ENCODE data around the gene IGFBP3. TPM values are rescaled to one million over a fixed set of nuclear protein-coding genes. Genes with fewer than 3 reads are reported as not detected.
A peak's percentile ranks its signal among the peaks of the same experiment; 100 is the strongest.

Gene IGFBP3
- polyA plus RNA-seq, 1 donor from 2014 or later = 1.6 TPM

DNA sequence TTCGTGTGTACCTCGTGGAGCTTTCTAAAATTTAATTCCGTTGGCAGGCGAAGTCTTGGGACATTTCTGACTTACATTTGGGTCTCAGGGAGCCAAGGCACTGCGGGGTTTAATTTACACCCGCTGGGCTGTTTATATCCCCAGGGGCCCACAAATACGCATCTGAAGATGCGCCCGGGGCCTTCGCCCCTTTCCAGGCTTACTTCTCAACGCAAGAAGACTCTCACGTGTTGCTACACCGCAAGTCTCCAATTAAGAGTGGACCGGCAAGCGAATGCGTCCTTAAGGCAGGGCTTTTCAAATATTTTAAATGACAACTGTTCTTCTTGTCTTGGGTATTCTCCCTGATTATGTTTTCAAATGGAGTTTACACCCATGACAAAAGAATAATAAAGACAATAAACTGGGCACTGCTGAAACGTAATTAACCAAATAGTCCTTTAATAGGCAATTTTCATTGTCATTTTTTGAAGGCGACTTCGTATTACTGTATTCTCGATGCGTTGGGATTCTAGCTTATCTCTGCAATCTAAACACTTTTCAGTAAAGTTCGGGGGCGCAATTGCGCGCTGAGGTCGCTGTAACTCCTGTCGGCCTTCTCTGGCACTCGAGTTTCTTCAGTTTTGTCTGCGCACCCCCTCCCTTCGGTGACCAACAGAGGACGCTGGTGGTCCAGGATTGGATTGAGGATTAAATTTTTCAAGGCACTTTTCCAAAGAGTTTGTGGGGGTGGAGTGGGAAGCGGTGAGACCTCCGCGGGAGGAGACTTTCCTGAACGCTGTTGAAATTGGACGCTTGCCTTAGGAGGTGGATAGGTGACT is 837 bp upstream of the IGFBP3 start:
- TF ChIP-seq EP300 (conservative IDR thresholded peaks at IDR 0.05; ENCODE audit: poor library complexity, severe bottlenecking) (no peak), MXI1 (conservative IDR thresholded peaks at IDR 0.05; ENCODE audit: poor library complexity, severe bottlenecking) (no peak), SMC3 (conservative IDR thresholded peaks at IDR 0.05; ENCODE audit: poor library complexity) (peak; percentile 81), EZH2 (IDR thresholded peaks at IDR 0.05; ENCODE audit: borderline replicate concordance, insufficient read depth, low read length, poor library complexity, severe bottlenecking) (no peak), REST (IDR thresholded peaks at IDR 0.05; ENCODE audit: borderline replicate concordance) (no peak), POLR2AphosphoS5 (IDR thresholded peaks at IDR 0.05) (no peak), RAD21 (conservative IDR thresholded peaks at IDR 0.05) (peak; percentile 82), TAF1 (IDR thresholded peaks at IDR 0.05; ENCODE audit: low read depth) (no peak)
- TF ChIP-seq, protein P1, sequence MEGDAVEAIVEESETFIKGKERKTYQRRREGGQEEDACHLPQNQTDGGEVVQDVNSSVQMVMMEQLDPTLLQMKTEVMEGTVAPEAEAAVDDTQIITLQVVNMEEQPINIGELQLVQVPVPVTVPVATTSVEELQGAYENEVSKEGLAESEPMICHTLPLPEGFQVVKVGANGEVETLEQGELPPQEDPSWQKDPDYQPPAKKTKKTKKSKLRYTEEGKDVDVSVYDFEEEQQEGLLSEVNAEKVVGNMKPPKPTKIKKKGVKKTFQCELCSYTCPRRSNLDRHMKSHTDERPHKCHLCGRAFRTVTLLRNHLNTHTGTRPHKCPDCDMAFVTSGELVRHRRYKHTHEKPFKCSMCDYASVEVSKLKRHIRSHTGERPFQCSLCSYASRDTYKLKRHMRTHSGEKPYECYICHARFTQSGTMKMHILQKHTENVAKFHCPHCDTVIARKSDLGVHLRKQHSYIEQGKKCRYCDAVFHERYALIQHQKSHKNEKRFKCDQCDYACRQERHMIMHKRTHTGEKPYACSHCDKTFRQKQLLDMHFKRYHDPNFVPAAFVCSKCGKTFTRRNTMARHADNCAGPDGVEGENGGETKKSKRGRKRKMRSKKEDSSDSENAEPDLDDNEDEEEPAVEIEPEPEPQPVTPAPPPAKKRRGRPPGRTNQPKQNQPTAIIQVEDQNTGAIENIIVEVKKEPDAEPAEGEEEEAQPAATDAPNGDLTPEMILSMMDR (IDR thresholded peaks at IDR 0.05; ENCODE audit: poor library complexity, severe bottlenecking) = peak; percentile 79
- peaks cover 43% of the 10 kb centered on the region for H3K27me3 ChIP-seq (ENCODE audit: insufficient read depth, low read depth, low read length)
- peak overlapping the region; percentile 41 for H2AFZ ChIP-seq (ENCODE audit: low read depth, low read length)
- H4K20me1 ChIP-seq (ENCODE audit: insufficient read depth) = no peaks in the 10 kb centered on the region
- no peak overlapping the region for H3K27ac ChIP-seq (ENCODE audit: low read length)
- no peaks in the 10 kb centered on the region for H3K79me2 ChIP-seq (replicated peaks; ENCODE audit: insufficient read depth, low read length)
- H3K9me3 ChIP-seq (ENCODE audit: low read length) = no peaks in the 10 kb centered on the region
- peak overlapping the region; percentile 77 for H3K9ac ChIP-seq (ENCODE audit: low read length)
- peak overlapping the region; percentile 83 for H3K4me3 ChIP-seq (ENCODE audit: low read length)
- H3K9me2 ChIP-seq (ENCODE audit: insufficient read depth, low read length) = no peaks in the 10 kb centered on the region
- H3F3A ChIP-seq (ENCODE audit: insufficient read depth, low read length, poor library complexity, severe bottlenecking) = peaks cover 3% of the 10 kb centered on the region
- peak overlapping the region; percentile 63 for H3K4me2 ChIP-seq (ENCODE audit: low read length)
- H3K36me3 ChIP-seq (ENCODE audit: insufficient read depth, low read length) = no peaks in the 10 kb centered on the region

DNA sequence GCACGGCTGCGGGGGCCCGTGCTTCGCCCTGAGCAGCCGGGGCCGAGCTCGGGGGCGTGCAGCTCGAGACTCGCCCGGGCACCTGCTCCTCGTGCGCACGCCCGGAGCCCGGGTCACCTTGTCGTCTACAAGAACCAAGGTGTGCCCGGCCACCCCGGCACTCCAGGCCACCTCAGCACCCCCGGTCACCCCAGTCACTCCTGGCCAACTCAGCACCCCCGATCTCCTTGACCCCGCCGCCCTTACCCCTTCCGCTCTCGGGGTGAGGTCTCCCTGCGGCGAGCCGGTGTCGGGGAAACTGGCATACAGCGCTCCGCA is 268 bp upstream of the IGFBP3 start:
- peak overlapping the region; percentile 63 for H3K4me2 ChIP-seq (ENCODE audit: low read length)
- peak overlapping the region; percentile 83 for H3K4me3 ChIP-seq (ENCODE audit: low read length)
- peaks cover 43% of the 10 kb centered on the region for H3K27me3 ChIP-seq (ENCODE audit: insufficient read depth, low read depth, low read length)
- H3K9me2 ChIP-seq (ENCODE audit: insufficient read depth, low read length) = no peaks in the 10 kb centered on the region
- H3K9ac ChIP-seq (ENCODE audit: low read length) = peak overlapping the region; percentile 77
- H3K27ac ChIP-seq (ENCODE audit: low read length) = no peak overlapping the region
- H3K79me2 ChIP-seq (replicated peaks; ENCODE audit: insufficient read depth, low read length) = no peaks in the 10 kb centered on the region
- TF ChIP-seq TAF1 (IDR thresholded peaks at IDR 0.05; ENCODE audit: low read depth) (no peak), EP300 (conservative IDR thresholded peaks at IDR 0.05; ENCODE audit: poor library complexity, severe bottlenecking) (no peak), REST (IDR thresholded peaks at IDR 0.05; ENCODE audit: borderline replicate concordance) (no peak), EZH2 (IDR thresholded peaks at IDR 0.05; ENCODE audit: borderline replicate concordance, insufficient read depth, low read length, poor library complexity, severe bottlenecking) (no peak), MXI1 (conservative IDR thresholded peaks at IDR 0.05; ENCODE audit: poor library complexity, severe bottlenecking) (no peak), RAD21 (conservative IDR thresholded peaks at IDR 0.05) (no peak), POLR2AphosphoS5 (IDR thresholded peaks at IDR 0.05) (no peak), SMC3 (conservative IDR thresholded peaks at IDR 0.05; ENCODE audit: poor library complexity) (no peak)
- TF ChIP-seq, protein P1 (IDR thresholded peaks at IDR 0.05; ENCODE audit: poor library complexity, severe bottlenecking) = no peak
- H3K9me3 ChIP-seq (ENCODE audit: low read length) = no peaks in the 10 kb centered on the region
- H3K36me3 ChIP-seq (ENCODE audit: insufficient read depth, low read length) = no peaks in the 10 kb centered on the region
- peak overlapping the region; percentile 41 for H2AFZ ChIP-seq (ENCODE audit: low read depth, low read length)
- no peaks in the 10 kb centered on the region for H4K20me1 ChIP-seq (ENCODE audit: insufficient read depth)
- peaks cover 3% of the 10 kb centered on the region for H3F3A ChIP-seq (ENCODE audit: insufficient read depth, low read length, poor library complexity, severe bottlenecking)
